Measurements from ENCODE around the gene RAD51B.
A peak's percentile ranks its signal among the peaks of the same experiment; 100 is the strongest.

RAD51B gene

DNA sequence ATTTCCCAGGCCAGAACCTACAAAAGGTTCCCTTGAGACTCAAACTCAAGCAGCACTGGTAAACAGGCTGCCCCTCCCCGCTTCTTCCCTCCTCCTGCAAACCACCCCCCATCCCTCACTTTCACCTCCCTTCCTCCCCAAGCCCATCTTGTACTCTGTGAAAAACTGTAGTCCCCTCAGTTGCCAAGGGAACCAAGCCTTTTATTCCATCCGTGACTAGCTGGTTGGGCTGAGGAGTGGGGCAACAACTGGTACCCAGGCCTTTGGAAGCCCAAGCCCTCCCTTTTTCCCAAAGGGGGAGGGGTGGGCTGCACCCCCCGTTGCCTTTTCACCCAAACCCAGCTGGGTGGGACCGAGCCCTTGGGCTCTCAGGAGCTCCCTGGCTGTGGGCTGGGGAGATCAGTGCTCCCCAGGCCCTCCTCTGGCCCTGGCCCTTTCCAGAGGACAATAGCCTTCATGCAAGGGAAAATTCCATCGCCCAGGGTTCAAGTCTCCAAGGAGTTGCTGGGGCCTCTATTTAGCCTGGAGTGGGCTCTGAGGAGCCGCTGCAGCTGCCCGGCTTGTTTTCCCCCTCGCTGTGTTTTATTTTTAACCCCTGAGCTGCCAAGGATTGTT, 911.3 kb downstream of the RAD51B start:
- DNase-seq: no peak

DNA sequence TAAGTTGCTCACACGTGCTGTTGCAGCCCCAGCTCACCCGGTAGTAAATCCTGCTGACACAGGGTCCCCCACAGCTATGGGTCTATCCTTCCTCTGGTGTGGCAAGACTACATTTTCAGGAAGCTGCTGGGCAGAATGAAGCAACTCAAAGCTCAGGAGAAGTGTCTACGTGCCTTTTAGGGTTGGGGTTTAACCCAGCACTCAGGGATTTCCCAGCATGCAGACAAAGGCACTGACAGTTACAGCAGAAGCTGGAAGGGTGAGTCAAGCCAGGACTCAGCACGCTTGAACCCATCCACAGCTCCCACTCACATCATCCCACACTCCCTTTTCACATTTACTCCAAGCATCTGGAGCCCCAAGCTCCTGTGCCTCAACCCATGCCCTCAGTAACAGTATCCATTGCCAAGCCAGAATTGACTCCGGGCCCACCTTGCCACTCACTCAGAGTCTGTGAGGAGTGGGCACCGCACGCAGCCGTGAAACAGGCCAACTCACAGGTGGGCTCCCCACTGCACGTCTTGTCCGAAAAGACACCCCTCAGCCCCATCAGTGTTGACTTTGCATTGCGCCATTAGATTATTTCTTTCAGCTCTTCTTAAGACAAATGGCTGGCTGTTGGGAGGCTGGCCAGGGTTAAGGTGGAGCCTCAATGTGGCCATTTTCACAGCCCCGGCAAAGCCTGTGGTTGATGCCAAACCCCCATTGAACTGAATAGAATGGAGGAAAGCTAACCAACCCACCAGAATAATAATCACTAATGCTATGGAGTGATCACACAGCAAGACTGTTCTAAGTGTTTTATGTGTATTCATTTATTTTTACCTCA, 913.7 kb downstream of the RAD51B start:
- DNase-seq: peak; percentile 20

DNA sequence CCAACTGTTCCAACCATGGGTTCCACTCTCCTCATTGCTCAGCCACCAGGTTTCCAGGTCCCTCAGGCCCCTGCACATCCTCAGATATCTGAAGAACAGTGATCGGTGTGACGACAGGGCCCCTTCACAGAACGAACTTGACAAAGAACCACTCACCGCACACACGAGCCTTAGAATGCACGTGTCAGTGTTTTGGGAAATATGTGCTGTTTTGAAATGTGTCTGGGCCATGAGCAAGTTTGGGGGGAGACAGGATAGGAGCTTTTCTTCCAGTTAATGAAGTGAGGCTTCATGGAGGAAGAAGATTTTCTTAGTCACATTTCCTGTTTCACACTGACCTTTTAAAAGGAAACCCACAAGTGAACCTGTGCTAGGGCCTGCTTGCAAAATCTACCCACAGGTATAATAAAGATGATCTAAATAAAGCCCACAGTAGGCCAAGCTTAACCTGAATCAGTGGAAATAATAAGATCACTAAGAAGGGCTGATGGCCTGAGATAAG, 914.7 kb downstream of the RAD51B start:
- DNase-seq: peak; percentile 21

DNA sequence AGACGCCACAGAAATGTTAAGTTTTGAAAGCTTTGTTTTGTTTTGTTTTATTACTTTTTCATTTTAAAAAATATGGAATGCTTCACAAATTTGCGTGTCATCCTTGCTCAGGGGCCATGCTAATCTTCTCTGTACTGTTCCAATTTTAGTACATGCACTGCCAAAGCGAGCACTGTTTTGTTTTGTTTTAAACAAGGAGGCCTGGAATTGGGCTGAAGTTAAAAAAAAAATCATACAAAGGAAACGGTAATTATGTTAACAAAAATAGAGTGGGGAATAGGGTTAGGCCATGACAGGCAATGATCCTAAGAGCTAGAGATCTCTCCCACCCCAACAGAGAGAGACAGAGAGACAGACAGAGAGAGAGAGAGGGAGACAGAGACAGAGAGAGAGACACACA, 916.3 kb downstream of the RAD51B start:
- no peak for DNase-seq

DNA sequence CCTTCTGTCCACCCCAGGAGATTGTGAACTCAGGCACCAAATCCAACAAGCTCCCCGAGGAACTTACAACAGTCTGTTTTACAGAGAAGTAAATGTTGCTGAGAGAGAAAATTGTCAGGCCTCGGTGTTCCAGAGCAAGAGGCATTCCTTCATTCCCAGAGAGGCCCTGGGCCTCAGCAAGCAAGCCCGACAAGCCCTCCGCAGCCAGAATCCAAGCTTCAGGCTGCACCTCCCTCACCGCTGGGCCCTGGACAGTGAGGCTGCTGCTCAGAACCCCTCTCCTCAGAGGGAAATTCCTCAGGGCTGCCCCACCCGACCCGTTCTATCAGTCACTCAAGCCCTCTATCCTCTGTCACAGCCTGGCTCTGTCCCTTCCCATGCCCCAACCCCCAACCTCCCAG, 916.9 kb downstream of the RAD51B start:
- no peak for DNase-seq

DNA sequence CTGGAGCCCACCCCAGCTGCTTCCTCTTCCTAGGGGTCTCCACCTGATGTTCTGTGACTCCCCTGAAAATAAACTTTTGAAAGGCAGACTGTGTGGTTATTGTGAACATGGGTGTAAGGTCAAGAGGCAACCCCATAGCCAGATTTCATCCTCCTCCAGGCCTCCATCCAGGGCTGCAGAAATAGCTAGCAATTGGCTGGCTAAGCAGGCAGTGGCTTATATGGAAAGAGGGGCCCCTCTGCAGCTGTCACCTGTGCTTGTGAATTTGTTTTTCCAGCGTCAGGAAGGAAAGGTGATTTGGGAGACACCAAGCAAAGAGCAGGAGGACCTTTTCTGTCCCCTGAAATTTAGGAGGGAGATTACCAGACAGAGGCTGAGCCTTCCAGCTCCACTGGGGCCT, 917.5 kb downstream of the RAD51B start:
- DNase-seq: no peak

DNA sequence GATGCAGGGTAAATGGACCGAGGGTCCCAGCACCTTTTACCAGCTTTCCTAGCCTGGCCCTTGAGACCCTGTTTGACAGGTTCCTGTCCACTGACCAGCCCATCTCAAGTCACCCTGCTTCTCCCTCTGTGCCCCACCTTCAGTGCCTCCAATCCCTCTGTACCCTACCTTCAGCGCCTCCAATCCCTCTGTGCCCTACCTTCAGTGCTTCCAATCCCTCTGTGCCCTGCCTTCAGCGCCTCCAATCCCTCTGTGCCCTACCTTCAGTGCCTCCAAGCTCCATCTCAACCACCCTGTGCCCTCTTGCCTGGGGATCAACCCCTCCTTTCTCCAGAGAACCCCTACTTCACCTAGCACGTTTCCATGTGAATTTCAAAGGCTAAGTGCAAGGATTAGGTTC, 919.0 kb downstream of the RAD51B start:
- DNase-seq: no peak

DNA sequence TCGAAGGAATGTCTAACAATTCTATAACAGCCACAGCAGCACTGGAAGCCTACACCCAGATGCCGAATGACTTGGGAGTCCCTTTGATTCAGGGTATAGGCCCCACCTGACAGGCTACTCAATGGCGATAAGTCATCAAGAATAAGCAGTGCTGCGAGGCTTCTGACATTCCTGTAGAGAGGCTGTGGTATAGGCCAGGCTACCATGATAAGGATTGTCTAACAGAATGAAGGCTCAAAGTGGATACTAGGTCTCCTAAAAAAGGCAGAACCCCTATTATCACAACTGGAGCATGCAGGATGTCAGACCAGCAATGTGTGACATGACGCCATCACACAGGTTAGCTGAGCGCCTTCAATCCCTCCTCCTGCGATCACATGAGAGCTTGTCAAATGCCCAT, 920.1 kb downstream of the RAD51B start:
- DNase-seq: no peak

DNA sequence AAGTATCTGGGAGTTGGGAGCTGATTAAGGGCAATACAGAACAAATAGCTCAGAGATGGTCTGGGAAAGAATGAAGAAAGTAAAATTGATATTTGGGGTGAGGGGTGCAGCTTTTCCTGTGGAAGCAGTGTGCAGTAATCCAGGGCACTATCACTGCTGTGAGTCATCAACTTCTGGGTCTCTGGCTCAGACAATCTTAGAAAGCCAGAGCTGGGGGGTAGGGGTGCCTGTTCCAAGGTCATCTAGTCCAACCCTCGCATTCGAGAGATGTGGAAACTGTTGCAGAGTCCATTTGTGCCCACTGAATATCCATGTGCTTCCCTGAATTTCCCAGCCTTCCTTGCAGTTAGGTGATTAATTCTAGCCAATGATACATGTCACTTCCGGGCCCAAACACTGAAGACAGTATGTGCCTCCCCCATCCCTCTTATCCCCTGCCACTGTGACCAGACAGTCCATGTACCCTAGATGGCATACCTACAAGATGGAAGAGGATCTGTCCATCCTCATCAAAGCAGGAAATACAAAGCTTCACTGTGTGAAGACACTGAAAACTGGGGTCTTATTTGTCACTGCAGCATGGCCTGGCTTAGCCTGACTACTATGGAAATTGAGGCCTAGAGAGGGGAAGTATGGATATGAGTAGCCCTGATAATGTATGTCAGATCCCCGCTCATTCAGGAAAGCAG, 921.4 kb downstream of the RAD51B start:
- no peak for DNase-seq

DNA sequence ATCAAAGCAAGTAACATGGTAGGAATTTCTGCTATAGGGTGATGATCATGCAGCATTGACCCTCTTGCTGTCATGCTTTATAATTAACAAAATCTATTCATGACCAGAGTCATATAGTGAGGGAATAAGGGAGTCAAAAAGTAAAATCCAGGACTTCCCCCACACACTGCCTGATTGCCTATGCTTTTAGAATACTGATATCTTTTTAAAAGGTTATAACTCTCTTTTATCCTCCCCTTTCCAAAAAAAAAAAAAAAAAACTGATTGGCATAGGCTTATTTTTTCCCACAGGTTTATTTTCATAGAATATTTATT, 921.9 kb downstream of the RAD51B start:
- DNase-seq: no peak

DNA sequence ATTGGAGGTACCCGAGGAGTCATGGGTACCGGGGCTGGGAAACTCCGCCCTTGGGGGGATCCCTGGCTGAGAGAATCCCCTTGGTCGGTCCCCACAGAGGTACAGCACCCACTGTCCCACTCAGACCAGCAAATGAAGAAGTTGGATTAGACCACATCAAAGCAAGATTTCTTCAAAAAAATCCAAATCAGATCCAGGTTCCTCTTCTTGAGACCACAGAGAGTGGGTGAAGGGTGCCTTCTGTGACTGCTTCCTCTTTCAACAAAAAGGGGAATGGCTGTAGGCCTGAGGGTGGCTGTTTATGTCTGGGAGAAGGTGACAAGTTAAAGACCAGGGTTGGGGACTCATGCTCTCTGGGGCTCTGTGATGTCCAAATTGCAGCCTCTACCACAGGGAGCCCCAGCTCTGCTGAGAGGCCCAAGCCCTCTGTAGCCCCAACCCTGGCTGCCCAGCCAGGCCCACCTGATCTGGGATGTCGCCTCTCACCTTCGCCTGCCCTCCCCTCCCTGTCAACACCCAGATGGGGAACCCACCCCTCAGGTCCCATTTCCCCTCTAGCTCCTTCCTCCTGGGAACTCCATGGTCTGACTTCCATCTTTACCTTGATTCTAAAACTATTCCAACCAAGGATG, 922.4 kb downstream of the RAD51B start:
- peak; percentile 68 for DNase-seq

DNA sequence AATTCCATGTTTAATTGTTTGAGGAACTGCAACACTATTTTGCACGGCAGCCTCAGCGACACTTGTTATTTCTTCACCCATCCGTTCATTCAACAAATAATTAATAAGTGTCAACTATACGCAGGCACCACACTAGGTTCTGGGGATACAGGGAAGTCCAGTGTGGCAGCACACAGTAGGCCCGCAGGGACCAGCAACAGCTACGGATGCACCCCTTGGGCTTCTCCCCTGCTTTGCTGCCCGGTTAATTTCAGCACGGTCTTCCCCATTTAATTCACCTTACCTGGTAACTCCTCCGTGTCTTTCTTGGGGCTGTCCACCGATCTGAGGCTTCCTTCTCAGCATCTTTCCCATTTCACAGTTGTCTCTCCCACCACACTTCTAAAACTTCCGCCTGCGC, 925.0 kb downstream of the RAD51B start:
- no peak for DNase-seq

DNA sequence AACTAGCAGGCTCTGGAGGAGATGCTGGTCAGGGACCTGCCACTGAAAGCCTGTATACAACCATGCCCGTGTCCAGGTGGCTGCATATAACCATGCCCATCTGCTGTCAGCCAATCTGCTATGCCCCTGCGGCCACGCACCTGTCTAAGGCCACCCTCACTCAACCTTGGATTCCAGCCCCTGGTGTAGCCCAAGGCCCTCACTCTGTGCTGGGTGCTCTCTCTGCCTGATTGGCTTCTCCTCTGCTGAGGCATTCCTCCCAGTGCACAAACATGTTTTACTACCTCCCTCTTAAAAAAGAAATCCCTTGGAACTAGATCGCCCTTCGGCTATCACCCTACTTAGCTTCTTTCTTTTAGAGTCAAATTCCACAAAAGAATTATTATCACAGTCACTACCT, 927.8 kb downstream of the RAD51B start:
- no peak for DNase-seq

DNA sequence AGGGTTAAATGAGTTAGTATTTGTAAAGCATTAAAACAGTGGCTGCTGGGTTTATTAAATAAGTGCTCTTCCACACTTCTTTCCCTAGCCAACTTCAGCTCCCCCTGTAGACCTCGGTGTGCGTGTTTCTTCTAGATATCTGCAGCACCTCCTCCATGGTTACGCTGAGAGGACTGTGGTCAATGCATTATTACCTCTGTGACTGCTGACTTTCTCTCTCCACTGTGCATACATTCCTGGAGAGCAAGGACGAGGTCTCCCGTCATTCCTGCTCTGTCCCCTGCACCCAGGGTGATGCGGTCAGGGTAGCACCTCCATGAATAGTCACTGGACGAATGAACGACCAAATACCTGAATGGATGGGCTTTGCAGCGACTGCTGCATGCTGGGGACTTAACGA, 928.7 kb downstream of the RAD51B start:
- no peak for DNase-seq

DNA sequence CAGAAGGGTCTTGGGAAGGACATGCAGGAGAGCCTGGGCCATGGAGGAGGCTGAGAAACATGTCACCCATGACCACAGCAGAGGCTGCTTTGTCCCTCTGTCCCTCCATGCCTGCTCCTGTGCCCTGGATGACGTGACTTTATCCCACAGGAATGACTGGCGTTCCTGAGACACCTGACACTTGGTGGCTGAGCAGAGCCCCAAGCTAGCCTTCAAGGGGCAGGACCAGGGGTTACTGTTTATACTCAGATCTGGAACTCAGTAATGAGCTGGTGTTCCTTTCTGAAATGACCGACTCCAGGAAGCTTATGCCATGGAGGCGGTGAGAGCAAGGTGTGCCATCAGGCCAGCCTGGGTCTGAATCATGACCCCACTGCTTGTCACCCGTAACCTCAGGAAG, 929.1 kb downstream of the RAD51B start:
- no peak for DNase-seq

DNA sequence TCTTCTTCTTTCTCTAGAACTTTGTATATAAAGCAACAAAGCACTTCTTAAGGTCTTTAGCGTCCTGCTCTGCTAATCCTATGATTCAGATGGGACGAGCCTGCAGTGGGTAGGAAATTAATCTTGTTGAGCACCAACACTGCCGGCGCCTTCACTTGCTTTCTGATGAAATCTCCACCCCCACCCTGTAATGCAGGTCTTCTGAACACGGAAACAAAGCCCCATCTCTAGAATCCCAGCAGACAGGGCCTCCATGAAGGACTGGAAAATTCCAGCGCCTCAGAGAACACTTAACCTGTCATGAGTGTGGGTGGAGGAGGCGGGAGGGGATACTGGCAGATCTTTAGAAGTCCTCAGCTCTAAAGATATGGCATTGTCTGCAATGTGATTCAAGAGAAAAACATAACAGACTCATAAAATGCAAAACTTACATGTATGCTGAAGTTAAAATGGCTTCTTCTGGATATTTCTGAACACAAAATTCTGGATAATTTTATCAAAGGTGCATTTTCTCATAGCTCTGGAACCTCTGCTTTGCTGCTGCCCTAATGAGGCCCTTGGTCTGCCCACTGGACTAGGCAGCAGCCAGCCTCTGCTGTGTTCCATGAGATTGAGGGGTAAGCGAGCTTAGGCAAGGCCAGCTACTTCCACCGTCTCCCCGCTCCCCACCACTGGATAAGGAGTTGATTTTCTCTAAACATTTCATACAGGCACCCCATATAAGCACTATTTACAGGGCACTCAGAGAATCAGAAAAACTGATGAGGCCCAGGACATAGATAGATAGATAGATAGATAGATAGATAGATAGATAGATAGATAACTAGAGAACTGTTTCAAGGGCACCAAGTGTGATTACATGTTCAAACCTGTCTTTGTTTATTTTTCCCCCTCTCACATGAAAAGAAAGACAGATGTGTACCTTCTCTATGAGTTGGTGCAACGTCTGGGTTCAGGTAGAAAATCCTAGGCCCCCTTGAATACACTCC, 930.2 kb downstream of the RAD51B start:
- no peak for DNase-seq

DNA sequence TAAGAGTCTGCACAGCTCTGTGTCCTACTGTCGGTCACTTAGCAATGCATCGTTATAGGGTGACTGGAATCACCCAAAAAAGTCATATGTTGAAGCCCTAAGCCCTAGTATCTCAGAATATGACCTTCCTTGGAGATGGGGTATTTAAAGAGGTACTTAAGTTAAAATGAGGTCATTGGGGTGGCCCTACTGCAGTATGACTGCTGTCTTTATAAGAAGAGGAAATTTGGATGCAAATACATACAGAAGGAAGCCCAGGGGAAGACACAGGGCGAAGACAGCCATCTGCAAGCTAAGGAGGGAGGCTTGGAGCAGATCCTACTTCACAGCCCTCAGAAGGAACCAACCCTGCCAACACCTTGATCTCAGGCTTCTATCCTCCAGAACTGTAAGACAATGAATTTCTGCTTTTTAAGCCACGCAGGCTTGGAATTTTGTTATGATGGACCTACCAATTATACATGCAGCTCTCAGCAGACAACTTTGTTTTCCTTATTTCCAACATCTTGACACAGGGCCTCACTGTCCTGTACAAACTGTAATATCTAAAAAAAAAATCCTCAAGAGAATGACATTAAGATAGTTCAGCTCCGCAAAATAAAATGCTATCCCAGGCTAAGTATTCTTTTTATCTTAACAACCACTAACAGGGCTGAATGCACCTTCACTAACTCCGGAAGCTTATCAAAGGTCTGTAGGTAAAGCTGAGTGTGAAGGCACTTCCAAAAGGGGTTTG, 932.9 kb downstream of the RAD51B start:
- no peak for DNase-seq

DNA sequence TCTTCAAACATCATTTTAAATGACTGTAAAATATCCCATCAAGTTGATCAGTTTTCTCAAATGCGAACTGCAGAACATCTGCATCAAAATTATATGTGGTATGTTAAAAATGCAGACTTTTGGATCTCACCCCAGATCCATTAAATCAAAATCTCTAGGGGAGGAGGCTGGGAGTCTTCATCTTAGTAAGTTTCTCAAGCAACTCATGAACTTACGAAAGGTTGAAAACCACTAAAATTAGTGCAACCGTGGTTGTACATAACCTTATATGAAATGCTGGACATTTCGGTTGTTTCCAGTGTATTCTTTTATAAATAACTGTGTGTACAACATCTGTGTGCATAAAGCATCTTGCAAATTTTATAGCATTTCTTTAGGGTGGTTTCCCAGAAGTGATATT, 934.1 kb downstream of the RAD51B start:
- DNase-seq: no peak

DNA sequence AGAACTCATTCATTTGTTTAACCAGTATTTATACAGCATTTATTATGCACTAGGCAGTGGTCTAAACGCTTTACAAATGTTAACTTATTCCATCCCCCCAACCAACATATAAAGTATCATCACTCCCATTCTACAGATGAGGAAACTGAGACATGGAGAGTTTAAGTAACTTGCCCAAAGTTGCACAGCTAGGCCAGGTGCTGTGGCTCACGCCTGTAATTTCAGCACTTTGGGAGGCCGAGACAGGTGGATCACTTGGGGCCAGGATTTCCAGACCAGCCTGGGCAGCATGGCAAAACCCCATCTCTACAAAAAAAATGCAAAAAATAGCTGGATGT, 935.4 kb downstream of the RAD51B start:
- DNase-seq: no peak

DNA sequence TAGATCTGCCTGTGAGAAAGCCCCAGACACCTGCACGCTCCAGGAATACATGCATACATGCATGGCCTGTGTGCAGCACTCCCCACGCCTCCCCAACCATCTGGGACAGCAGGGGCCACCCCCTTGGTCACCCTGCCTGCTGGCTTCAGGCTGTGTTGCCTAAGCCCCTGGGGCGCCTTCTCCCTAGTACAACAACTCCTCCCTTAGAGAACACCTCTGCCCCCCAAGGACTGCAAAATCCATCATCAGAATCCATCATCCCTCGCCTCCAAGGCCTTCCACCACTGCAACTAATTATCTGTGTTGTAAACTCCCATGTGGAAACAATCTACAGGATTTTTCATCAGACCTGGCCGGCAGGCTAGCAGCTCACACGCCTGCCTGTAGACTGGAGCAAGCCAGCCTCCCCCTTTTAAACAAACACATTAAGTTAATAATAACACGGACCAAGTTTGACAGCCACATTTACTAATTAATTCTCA, 936.5 kb downstream of the RAD51B start:
- no peak for DNase-seq

DNA sequence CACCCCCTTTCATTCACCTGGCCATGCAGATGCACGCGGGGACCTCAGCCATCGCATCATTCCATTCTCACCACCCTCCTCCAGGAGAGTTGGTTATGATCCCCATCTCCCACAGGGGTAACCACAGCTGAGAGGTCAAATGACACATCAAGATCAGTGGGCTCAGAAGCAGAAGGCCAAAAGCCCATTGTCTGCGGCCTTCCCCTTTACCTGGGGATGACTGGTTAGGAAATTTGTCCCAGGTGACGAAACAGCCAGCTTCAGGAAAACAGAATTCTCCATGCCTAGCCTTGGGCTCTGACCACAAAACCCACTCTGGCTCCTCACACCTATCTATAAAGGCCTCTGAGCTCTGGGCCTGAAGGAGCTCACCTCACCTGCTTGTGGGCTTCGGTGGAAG, 937.2 kb downstream of the RAD51B start:
- no peak for DNase-seq

DNA sequence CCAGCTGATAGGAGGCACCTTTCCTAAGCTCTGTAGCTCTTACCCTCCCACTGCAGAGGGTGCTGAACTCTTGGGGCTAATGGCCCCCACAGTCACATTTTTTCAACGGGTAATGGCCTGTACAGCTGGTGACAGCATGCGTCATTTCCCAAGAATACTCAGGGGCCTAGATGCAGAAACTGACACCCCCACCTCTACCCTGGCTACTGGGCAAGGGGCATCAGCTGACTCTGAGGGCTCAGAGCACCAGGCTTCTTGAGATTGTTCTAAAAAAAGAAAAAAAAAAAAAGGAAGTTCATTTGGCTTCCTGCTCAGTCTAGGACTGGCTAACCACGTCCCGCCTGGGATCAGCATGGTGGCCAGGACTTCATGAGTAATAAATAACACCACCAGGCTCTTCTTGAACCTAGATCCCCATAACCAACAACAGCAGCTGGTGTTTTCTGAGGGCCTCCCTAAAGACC, 938.1 kb downstream of the RAD51B start:
- DNase-seq: peak; percentile 85

Data from GDM1 (cell line).